HG02885 (cell line): ENCODE results near the gene DUT.

Experiments
- ATAC-seq: cut with Tn5 transposase; IDR thresholded peaks from one replicate; pipeline ENCODE4 v1.9.1; 2021; ENCODE audit warnings: mild to moderate bottlenecking; ENCODE audit not compliant: unreplicated experiment, poor library complexity

Gene DUT

DNA sequence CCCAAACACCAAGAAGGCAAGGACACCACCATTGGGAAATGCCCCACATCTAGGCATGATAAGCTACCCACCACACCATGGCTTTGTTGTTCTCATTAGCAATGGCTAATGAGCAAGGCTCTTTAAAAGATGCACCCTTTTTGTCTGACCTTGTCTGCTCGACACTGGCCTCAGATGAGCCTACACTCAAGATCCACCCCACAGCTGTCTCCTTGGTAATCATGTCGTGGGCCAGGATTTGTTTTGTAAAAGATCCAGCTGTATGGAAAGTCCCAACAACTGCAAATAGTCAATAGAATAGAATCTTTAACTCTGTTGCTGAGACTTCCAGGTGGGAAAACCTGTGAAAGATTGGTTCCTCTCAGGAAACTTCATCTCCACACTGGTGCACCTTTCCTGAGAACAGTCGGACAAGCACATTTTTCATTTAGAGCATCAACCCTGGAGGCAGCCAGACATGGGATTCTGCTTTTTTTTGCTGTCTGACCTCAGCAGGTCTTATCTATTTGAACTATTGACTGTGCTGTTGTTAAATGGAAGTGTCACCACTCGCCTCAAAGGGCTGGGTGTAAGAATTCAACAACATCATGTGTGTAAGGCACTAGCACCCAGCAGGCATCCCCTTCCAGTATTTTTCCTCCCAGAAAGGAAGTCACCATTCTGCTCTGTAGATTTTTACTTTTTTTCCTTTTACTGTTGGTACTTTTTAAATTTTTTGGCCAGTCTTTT, 35.5 kb downstream of the DUT start:
- ATAC-seq: no peak

DNA sequence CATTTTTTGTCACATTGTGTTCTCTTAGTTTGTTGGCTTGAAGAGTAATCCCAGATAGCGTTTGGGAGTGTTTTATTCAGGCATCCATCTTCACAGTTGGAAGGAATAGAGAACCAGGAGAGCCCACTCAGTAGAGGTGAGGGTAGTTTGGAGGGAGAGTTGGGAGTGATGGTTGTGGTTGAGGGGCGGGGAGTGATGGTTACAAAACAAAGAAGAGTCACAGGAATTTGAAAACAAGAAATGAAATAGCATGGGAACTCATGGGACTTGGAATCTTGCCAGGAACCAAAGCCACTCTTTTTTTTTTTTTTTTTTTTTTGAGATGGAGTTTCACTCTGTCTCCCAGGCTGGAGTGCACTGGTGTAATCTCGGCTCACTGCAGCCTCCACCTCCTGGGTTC, 36.3 kb downstream of the DUT start:
- ATAC-seq: no peak

- no peak for ATAC-seq
Measured at GRCh38 chr15:48370460-48370859, 39.2 kb downstream of the DUT start.

DNA sequence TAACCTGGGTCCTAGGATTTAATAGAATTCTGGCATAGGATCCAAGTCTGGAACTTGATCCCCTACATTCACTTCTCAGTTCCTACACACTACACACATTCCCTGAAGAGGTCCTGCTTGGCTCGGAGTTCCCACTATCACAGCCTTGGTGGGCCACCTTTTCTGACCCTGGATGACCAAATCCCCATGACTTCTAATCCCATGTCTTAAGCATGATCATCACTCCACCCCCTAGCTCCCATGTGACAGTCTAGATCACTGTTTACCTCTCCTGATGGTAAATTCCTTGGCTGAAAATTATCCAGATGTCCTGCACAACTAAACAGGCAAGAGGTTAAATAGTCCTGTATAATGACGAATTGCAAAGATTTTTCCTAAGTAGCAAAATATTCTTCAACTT, 40.3 kb downstream of the DUT start:
- ATAC-seq: no peak

DNA sequence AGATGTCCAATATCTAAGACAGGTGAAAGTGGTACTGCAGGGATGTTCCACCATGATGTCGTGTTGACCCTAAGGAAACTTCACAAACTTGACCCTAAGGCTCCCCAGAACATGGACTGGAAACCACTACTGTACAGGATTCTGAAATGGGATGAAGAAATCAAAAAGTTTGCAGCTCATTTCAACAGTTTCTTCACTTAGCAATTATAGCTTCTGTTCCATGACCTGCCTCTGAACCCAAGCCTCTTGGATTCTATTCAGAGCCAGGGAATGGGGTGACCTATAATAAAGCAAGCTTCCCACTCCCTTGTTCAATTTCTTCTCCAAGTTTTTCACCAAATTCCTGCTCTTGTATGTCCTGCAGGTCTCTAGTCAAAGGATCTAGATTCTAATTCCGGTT, 40.7 kb downstream of the DUT start:
- no peak for ATAC-seq

DNA sequence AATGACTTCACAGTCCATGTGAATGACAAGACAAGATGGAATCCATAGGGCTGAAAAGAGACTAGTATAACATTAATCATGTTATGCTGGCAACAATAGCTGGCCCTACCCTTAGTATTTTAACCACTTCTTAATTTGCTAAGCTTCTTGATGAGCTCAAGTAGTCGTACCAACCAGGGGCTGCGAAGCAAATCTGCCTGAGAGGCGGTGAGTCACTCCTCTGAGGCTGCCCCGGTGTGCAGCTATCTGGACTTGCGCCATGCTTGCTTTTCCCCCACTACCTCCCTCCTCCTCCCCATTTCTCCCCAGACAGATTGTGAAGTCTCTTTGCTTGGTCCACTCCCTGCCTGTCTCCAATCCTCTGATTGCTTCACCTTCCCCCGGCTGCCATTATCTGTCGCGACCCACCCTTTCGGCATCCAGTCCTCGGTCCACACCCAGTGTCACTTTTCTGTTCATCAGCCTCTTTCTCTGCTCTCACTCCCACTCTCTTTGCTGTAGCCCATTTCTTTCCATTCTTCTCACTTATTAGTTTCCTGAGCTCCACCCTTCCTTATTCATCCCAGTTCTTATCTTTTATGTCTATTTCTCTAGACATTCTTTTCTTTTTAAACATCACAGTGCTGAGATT, 42.7 kb downstream of the DUT start:
- no peak for ATAC-seq

GRCh38 chr15:48374472-48374871, 43.2 kb downstream of the DUT start:
- no peak for ATAC-seq

DNA sequence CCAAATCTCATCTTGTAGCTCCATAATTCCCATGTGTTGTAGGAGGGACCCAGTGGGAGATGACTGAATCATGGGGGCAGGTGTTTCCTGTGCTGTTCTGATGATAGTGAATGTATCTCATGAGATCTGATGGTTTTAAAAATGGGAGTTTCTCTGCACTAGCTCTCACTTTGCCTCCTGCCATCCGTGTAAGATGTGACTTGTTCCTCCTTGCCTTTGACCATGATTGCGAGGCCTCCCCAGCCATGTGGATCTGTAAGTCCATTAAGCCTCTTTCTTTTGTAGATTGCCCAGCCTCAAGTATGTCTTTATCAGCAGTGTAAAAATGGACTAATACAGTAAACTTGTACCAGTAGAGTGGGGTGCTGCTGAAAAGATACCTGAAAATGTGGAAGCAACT, 44.5 kb downstream of the DUT start:
- no peak for ATAC-seq

DNA sequence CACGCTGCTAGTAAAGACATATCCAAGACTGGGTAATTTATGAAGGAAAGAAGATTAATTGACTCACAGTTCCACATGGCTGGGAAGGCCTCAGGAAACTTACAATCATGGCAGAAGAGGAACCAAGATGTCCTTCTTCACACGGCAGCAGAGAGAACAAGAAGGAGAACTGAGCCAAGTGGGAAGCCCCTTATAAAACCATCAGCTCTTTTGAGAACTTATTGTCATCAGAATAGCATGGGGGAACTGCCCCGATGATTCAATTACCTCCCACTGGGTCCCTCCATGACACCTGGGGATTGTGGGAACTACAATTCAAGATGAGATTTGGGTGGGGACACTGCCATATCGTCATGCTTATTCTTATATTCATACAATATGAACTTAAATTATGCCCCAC, 49.0 kb downstream of the DUT start:
- ATAC-seq: no peak

- ATAC-seq: no peak
Measured at GRCh38 chr15:48381861-48382260, 50.6 kb downstream of the DUT start.

DNA sequence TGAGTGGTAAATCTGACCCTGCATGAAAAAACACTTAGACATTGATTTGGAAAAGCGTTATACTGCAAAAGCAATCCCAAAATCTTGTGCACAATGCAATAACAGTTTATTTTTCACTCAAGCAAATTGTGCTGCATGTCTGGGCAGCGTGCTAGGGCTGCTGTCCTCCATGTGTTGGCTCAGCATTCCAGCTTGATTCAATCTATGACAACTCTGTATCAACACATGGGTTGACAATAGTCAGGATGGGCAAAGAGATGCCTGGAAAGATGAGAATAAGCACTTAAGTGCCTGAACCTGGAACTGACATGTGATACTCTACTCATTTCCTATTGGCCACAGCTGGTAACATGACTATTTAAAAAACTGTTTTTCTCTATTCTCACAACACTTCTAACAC, 51.8 kb downstream of the DUT start:
- no peak for ATAC-seq

DNA sequence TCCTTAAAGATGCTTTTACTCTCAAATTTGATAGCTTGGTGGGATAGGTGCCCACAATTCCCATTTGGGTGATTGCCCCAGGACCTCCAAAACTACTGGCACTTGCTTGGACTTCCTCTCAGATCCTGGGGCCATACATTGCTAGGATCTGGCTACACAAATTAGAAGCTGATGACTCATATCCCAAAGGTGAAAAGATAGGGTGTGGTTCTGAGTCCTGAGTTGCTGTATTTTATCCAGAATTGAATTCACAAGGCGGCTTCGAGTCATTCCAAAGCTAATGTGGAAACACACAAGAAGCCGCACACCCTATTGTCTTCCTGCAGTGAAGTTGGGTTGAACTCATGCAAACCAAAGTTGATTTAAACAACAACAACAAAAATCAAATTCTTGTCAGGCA, 53.4 kb downstream of the DUT start:
- no peak for ATAC-seq

GRCh38 chr15:48385031-48385830, 54.0 kb downstream of the DUT start:
- no peak for ATAC-seq

GRCh38 chr15:48388016-48388851, 57.0 kb downstream of the DUT start:
- no peak for ATAC-seq

DNA sequence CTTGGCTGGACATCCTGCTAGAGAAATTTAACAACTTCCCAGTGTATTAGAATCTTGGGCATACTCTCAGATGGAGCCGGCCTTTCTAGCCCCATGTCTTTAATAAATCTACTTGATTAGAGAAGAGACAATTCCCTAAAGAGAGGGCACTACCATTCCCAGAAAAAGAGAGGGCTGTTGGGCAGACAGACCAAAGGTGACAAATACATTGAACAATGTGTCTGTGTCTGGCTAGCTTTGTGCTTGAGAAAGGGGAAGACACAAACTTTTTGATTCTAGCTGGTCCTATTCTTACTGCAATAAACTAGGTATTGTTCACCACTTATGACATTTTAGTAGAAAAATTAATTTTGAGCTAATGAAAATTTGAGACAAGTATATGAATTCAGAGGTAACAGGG, 57.7 kb downstream of the DUT start:
- no peak for ATAC-seq

- ATAC-seq: no peak
Measured at GRCh38 chr15:48389691-48390143, 58.5 kb downstream of the DUT start.

DNA sequence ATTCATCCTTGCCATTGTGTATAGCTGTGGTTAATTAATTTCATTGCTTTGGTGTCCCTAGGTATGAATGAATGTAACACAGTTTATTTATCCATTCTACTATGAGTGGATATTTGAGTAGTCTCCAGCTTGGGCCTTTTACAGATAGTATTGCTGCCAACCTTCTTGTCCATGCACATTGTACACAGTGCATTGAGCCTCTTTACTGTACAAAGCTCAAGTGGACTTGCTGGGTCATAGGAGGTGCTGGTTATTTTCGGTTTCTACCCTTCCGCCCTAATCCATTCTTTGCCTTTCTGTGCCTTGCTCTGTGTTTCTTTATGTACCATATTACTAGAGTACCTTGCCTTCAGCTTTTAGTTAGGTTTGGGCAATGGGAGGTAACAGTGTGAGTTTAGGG, 60.7 kb downstream of the DUT start:
- ATAC-seq: no peak

GRCh38 chr15:48392356-48392755, 61.1 kb downstream of the DUT start:
- ATAC-seq: no peak
